Stimulated activated naive B cell treated with anti-CD40 and anti-IgM and Interleukin-4, amounts not matched to agents 10 μg/mL and 1 μg/mL and 100 μg/mL, for 72 hours (primary cell): ENCODE data around the gene DMTF1.
"Not testable (repeated sequence)": the region's sequence is repeated elsewhere in the genome, so short reads cannot be mapped to it uniquely, and the experiment has no call there.

Experiments
- ATAC-seq, 2 donors: fragments of 150-1000 bp; cut with Tn5 transposase; replicated peaks; 2 replicates each; pipeline ENCODE4 v1.10.0; 2021; ENCODE audit warnings: moderate library complexity in 1 of 2
- DNase-seq: peaks from one replicate; pipeline ENCODE4 v3.0.0; 2021
- H3K27ac Mint-ChIP-seq: one replicate; pipeline ENCODE4 v1.8.0; 2022; ENCODE audit warnings: mild to moderate bottlenecking, mixed read lengths
- H3K27me3 Mint-ChIP-seq, 2 donors: one replicate each; pipeline ENCODE4 v1.8.0; 2022; ENCODE audit warnings: mixed read lengths in 2 of 2
- H3K36me3 Mint-ChIP-seq, 2 donors: one replicate each; pipeline ENCODE4 v1.8.0; 2022; ENCODE audit warnings: mixed read lengths in 2 of 2, mild to moderate bottlenecking in 1 of 2
- H3K4me1 Mint-ChIP-seq, 2 donors: one replicate each; pipeline ENCODE4 v1.8.0; 2022; ENCODE audit warnings: mixed read lengths in 2 of 2, mild to moderate bottlenecking in 1 of 2
- H3K4me3 Mint-ChIP-seq, 2 donors: one replicate each; pipeline ENCODE4 v1.8.0; 2022; ENCODE audit warnings: mild to moderate bottlenecking in 2 of 2, mixed read lengths in 2 of 2, moderate library complexity in 1 of 2
- H3K9me3 Mint-ChIP-seq, 2 donors: one replicate each; pipeline ENCODE4 v1.8.0; 2022; ENCODE audit warnings: mixed read lengths in 2 of 2, mild to moderate bottlenecking in 1 of 2

Gene DMTF1

DNA sequence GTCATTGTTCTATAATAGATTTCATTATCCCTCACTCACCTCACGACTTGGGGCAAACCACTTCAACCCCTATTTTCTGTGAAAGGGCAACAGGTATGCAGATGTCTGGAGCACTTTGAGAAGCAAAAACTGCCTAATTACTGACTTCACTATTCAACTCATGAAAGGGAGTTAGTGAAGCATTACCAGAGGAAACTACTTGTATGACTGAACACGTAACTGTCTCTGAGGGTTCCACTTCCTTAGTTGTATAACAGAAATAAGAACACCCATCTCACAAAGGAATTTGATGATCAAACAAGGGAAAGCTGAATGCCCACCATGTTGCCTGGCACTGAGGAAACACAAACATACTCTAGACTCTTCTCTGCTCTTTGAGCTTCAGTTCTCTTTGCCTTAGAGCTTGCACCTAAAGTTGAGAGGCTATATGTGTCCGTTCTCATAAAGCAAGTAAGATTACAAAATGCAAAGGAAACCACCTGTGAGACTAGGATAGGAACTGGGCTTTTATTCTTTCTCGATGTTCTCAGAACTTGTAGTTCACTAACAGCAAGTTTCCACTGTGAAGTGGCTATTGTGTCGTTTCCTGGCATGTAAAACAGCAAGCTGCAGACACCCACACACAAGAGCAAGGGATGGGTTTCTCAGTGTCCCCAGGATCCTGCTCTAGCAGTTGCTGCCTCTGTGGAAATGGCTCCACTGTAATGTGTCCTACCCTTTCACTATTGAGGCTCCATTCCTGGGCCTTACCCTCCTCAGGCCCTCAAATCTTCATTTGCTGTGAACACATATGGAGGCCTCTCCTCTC, 64.7 kb downstream of the DMTF1 start:
- DNase-seq (peak; percentile 74), ATAC-seq (peak; percentile 62 to 65)
- peak overlapping the region; percentile 97 to 100 for H3K4me3 Mint-ChIP-seq
- peak overlapping the region; percentile 100 for H3K27ac Mint-ChIP-seq
- peaks cover 32 to 45% of the 10 kb centered on the region in 2 donors for H3K36me3 Mint-ChIP-seq
- H3K4me1 Mint-ChIP-seq = peaks cover 36 to 64% of the 10 kb centered on the region in 2 donors
- H3K27me3 Mint-ChIP-seq = no peaks in the 10 kb centered on the region
- H3K9me3 Mint-ChIP-seq = no peaks in the 10 kb centered on the region

DNA sequence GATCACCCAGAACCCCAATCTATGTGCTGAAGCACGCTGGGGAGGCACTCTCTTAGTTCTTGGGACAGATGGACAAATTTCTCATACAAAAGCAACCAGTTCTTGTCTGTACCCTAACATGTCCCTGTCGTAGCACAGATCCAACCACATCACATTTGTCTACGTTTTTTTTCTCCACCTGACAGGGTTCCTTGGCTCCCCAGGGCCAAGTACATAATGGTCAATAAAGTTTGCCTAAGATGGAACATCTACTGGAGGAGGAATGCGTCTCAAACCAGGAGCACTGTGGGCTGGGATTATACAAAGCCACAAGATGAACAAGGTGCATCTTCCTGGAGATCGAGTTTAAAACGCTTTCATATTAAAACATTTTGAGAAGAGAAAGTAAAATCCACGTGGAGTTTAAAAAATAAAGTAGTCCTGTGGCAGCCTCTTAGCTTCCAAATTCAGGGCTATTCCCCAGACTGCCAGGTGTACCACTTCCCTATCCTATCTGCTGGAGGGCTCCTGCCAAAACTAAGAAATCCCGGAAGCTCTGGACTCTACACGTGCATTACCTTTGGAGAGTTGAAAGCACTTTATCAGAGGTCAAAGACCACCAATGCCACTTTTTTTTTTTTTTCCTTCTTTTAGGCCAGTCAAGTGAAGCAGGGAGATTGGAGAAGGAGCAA, 65.9 kb downstream of the DMTF1 start:
- no peak for DNase-seq
- H3K27me3 Mint-ChIP-seq = no peaks in the 10 kb centered on the region
- H3K36me3 Mint-ChIP-seq = peaks cover 29 to 36% of the 10 kb centered on the region in 2 donors
- H3K27ac Mint-ChIP-seq = peak overlapping the region; percentile 100
- peaks cover 26 to 52% of the 10 kb centered on the region in 2 donors for H3K4me1 Mint-ChIP-seq
- ATAC-seq = no peak
- H3K4me3 Mint-ChIP-seq = peak overlapping the region; percentile 97 to 100
- no peaks in the 10 kb centered on the region for H3K9me3 Mint-ChIP-seq

DNA sequence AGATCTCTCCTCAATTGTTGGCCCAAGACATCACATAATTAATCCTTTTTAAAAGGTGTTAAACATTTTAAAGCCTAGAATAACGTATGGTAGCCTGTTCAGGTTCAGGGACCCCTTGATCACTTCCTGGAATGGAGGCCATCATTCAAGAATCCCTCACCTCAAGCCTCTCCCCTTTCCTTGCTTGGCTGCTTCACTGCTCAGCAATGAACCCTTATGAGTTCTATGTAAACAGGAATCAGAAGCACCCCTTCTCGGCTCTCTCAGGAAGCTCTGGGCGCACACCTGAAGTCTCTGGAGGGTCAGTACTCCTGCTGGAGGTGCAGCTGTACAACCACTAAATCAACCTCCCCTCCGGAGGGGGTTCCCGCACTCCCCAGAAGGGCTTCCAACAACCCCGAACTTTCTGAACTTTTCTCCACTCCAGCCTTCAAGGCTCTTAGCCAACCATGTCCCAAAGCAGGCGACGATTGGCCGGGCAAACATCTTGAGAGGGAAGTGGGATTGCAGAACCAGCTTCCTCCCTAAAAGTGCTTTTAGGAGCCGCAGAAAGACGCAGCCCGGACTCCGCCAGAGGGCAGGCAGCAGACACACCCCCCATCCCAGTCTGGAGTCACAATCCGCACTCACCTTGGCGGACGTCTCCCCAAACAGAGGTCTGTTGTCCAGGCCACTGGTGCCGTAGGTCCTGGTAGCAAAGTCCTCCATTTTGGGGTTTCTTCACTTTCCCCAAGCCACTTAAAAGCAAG, 66.7 kb downstream of the DMTF1 start:
- peaks cover 25 to 30% of the 10 kb centered on the region in 2 donors for H3K36me3 Mint-ChIP-seq
- DNase-seq = peak; percentile 61
- H3K4me3 Mint-ChIP-seq = peak overlapping the region; percentile 97 to 100
- no peaks in the 10 kb centered on the region for H3K9me3 Mint-ChIP-seq
- H3K4me1 Mint-ChIP-seq = peaks cover 20 to 44% of the 10 kb centered on the region in 2 donors
- H3K27ac Mint-ChIP-seq = peak overlapping the region; percentile 100
- ATAC-seq = peak; percentile 17 to 18
- H3K27me3 Mint-ChIP-seq = no peaks in the 10 kb centered on the region

DNA sequence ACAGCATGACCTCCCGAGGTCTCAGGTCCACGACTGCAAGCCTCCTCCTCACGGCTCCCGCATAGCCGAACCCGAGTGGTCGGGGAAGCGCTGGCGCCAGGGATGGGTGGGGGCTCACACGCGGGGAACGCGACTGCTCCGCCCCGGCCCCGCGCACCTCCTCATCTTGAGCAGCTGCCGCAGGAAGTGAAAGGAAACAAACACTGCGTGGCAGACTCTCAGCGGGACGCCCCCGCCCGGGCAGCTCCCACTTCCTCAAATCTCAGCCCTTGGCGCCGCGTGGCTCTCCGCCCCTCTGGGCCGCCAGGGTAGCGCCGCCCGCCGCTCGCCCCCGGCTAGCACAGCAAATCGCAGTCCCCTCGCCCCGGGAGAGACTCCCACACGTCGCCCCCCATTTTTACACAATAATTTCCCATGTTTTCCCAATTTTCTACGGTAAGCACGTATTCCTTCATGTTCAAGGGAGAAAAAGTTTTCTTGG, 67.3 kb downstream of the DMTF1 start, which contains the start of gene TMEM243:
Gene TMEM243 (minus strand): TSS at position 188 of the 481 bp plus-strand sequence. CDS start 229 bp downstream, outside the sequence.
- no peaks in the 10 kb centered on the region for H3K27me3 Mint-ChIP-seq
- peak within 1 kb of the TSS; percentile 100 for H3K27ac Mint-ChIP-seq
- peaks cover 20 to 24% of the 10 kb centered on the region in 2 donors for H3K36me3 Mint-ChIP-seq
- ATAC-seq (peak; percentile 60 to 67), DNase-seq (peak; percentile 93)
- peak within 1 kb of the TSS; percentile 97 to 100 for H3K4me3 Mint-ChIP-seq
- no peaks in the 10 kb centered on the region for H3K9me3 Mint-ChIP-seq
- H3K4me1 Mint-ChIP-seq = peaks cover 15 to 38% of the 10 kb centered on the region in 2 donors

DNA sequence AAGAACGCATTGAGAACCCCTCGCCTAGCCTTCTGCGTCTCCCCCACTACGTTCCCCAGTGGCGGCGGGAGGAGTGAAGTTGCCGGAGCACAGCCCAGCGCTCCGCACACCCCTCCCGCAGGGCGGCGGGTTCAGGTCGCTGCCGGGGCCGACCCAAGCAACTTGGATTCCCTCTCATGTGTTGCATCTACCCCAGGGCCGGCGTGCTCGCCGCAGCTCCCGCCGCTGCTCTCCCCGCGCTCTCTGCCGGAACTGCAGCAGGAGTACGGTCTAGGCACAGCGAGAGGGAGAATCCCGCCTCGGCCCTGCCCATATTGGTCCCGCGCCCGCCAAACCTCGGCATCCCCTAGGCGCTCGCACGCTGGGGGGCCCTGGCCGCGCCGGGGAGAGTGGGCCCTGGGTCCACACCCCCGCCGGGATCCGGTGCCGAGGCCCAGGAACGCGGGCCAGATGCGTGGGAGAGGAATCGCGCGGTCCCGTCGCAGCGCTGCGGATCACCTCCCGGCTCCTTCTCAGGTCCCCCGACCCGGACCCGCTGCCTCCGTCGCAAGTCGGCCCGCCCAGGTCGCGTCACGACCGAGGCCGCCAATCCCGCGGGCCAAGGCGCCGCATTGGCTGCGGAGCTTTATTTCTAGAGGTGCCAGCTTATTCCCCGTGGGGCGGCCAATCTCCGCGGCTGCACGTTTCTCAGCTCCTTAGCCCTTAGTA, 67.9 kb downstream of the DMTF1 start:
- DNase-seq (peak; percentile 86), ATAC-seq (peak; percentile 43 to 48)
- peaks cover 15 to 36% of the 10 kb centered on the region in 2 donors for H3K4me1 Mint-ChIP-seq
- H3K36me3 Mint-ChIP-seq = peaks cover 19 to 24% of the 10 kb centered on the region in 2 donors
- H3K27me3 Mint-ChIP-seq = no peaks in the 10 kb centered on the region
- H3K27ac Mint-ChIP-seq = peak overlapping the region; percentile 100
- H3K4me3 Mint-ChIP-seq = peak overlapping the region; percentile 97 to 100
- H3K9me3 Mint-ChIP-seq = no peaks in the 10 kb centered on the region

DNA sequence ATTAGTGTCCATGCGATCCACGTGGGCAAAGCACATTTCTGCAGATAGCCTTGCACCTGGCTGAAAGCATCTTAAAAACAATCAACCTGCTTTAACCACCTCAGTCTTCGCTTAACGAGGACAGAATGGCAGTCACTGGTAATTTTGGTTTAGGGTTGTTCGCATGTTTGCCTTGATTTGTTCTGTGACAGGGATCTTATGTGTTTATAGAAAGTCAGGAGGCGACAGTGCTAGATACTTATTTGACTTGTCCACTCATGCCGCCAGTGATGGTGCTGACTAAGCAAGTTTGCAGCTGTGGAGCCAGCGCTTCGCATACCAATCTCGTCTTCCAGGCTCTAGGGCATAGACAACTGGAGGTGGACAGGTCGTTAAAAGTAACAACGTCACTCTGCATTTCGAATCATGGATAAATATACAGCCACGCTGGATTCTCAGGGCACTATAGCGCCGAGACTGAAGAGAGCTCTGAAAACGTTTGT, 68.5 kb downstream of the DMTF1 start:
- Mint-ChIP-seq H3K4me1 (peaks cover 17 to 36% of the 10 kb centered on the region in 2 donors), H3K27me3 (no peaks in the 10 kb centered on the region), H3K9me3 (no peaks in the 10 kb centered on the region), H3K27ac (peak overlapping the region; percentile 100), H3K36me3 (peaks cover 19 to 24% of the 10 kb centered on the region in 2 donors), H3K4me3 (peak overlapping the region; percentile 97 to 100)
- ATAC-seq = no peak
- no peak for DNase-seq

DNA sequence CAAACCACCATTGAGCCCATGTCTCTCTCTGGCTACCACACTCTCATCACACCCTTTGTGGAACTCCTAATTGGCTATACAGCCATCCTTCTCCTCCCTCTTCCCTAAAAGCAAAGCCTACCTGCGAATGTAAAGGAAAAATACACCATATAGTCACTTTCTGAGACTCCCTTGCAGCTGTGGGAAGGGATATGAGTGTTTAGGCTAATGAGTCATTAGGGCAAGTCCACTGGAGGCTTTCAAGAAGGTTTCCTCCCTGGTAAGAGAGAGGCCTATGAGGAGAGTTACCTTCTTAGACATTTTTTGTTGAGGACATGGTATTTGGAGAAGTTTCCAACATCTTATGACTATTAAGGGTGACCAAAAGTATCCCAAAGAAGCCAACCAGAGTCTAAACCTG, 71.4 kb downstream of the DMTF1 start:
- DNase-seq (no peak), ATAC-seq (no peak)
- no peaks in the 10 kb centered on the region for H3K9me3 Mint-ChIP-seq
- no peak overlapping the region for H3K27ac Mint-ChIP-seq
- H3K27me3 Mint-ChIP-seq = no peaks in the 10 kb centered on the region
- H3K4me3 Mint-ChIP-seq = no peak overlapping the region
- H3K4me1 Mint-ChIP-seq = peaks cover 22 to 38% of the 10 kb centered on the region in 2 donors
- peaks cover 9 to 14% of the 10 kb centered on the region in 2 donors for H3K36me3 Mint-ChIP-seq

DNA sequence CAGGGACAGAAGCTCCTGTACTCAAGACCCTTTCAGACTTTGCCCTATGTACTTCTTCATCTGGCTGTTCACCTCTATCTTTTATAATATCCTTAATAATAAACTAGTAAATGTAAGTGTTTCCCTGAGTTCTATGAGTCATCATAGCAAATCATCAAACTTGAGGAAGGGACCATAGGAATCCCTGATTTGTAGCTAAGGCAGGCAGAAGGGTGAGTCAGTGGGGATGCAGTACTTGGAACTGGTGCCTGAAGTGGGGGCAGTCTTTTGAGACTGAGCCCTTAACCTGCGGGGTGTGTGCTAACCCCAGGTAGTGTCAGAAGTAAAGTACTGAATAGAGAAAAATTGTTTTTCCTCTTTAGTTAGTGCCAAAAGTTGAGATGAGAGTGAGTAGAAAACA, 73.4 kb downstream of the DMTF1 start:
- Mint-ChIP-seq H3K27ac (no peak overlapping the region), H3K4me3 (no peak overlapping the region), H3K36me3 (no peaks in the 10 kb centered on the region), H3K4me1 (peaks cover 17 to 22% of the 10 kb centered on the region in 2 donors), H3K9me3 (no peaks in the 10 kb centered on the region), H3K27me3 (no peaks in the 10 kb centered on the region)
- DNase-seq (no peak), ATAC-seq (no peak)

DNA sequence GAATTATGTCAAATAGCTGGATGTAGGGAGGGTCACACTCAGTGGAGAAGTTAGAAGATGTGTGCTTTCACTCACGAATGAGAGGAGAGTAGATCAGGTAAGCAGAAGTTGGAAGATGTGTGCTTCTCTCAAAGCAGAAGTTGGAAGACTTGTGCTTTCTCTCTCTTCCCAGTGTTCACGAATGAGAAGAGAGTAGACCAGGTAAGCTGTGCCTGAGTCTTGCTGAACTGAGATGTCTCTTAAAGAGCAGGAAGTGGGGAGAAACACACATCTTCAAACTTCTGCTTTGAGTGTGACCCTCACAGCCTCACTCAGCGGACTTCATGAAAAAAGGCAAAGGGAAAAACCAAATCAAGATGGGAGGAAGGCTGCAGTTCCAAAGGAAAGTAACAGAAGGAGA, 74.2 kb downstream of the DMTF1 start:
- DNase-seq (no peak), ATAC-seq (peak; percentile 70 to 77)
- Mint-ChIP-seq H3K4me1 (peaks cover 12 to 17% of the 10 kb centered on the region in 2 donors), H3K4me3 (no peak overlapping the region), H3K9me3 (no peaks in the 10 kb centered on the region), H3K36me3 (no peaks in the 10 kb centered on the region), H3K27ac (no peak overlapping the region), H3K27me3 (no peaks in the 10 kb centered on the region)

DNA sequence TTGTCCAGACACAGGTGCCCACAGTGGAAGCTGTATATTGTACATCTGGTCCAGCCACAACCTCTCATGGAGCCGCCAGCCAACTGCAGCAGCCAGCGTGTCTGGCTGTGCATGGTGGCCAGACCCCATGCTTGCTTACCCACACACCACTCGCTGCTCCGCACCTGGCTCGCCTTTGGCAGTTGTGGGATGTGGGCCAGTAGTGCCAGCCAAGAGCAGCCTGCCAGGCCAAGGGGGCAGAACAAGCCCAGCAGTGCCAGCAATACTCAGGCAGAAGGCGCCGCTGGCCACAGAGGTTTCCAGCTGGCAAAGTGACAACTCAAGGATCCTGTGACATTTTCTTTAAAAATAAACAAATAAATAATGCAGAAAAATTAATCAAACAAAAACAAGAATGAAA, 79.0 kb downstream of the DMTF1 start:
- Mint-ChIP-seq H3K4me3 (no peak overlapping the region), H3K9me3 (no peaks in the 10 kb centered on the region), H3K36me3 (no peaks in the 10 kb centered on the region), H3K4me1 (peaks cover 9 to 14% of the 10 kb centered on the region in 2 donors), H3K27ac (no peak overlapping the region), H3K27me3 (peaks cover 0 to 4% of the 10 kb centered on the region in 2 donors)
- ATAC-seq (no peak), DNase-seq (no peak)

DNA sequence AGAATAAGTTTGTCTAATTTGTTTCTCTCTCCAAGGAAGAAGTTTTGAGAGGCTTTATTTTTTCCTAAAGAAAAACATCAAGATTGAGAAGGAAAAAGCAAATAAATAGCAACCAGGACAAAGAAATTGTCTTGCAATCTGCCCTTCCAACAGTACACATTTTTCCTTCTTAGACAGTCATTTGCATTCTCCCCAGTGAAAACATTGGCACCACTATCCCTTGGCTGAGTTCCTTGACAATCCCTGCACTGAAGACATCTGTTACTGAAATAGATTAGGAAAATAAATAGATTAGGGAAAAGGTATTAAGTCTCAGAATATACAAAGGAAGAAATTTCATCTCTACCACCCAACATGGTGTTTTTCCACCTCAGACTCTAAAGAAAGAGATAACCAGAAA, 79.5 kb downstream of the DMTF1 start:
- no peak overlapping the region for H3K4me3 Mint-ChIP-seq
- no peak for DNase-seq

DNA sequence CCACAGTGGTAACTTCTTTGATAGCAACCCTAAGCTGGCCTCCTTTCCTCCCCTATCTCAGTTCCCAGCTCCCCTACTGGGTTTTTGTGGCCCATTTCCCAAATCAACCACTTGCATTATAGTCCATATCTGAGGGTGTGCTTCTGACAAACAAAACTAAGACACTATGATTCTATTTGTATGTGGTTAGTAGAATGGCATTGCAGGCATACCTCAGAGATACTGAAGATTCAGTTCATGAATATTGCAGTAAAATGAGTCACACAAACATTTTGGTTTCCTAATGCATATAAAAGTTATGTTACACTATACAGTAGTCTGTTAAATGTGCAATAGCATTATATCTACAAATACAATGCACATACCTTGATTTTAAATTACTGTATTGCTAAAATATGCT, 82.7 kb downstream of the DMTF1 start:
- Mint-ChIP-seq H3K27ac (no peak overlapping the region), H3K27me3 (peaks cover 4 to 15% of the 10 kb centered on the region in 2 donors), H3K4me1 (peaks cover 0 to 7% of the 10 kb centered on the region in 2 donors), H3K4me3 (no peak overlapping the region), H3K9me3 (no peaks in the 10 kb centered on the region), H3K36me3 (no peaks in the 10 kb centered on the region)
- ATAC-seq (no peak), DNase-seq (no peak)

More for the DNA sequence above, 79.5 kb downstream of the DMTF1 start:
- H3K27me3 Mint-ChIP-seq = peaks cover 3 to 4% of the 10 kb centered on the region in 2 donors
- no peak overlapping the region for H3K27ac Mint-ChIP-seq
- no peaks in the 10 kb centered on the region for H3K36me3 Mint-ChIP-seq
- H3K4me1 Mint-ChIP-seq = peaks cover 4 to 13% of the 10 kb centered on the region in 2 donors
- no peaks in the 10 kb centered on the region for H3K9me3 Mint-ChIP-seq
- no peak for ATAC-seq

DNA sequence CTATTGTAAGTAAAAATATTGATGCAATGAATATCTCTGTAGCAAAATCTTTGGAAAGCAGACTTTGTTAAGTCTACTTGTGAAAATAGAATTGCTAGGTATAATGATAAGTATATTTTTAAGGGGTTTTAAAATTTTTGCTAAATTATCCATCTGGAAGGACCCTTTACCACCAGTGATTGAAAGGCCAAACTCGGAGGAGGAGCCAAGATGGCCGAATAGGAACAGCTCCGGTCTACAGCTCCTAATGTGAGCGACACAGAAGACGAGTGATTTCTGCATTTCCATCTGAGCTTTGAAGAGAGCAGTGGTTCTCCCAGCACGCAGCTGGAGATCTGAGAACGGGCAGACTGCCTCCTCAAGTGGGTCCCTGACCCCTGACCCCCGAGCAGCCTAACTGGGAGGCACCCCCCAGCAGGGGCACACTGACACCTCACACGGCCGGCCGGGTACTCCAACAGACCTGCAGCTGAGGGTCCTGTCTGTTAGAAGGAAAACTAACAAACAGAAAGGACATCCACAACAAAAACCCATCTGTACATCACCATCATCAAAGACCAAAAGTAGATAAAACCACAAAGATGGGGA, 86.3 kb downstream of the DMTF1 start:
- peaks cover 0 to 15% of the 10 kb centered on the region in 2 donors for H3K27me3 Mint-ChIP-seq
- not testable (repeated sequence) for H3K4me3 Mint-ChIP-seq, H3K4me1 Mint-ChIP-seq, ATAC-seq, H3K27ac Mint-ChIP-seq, DNase-seq, H3K9me3 Mint-ChIP-seq, H3K36me3 Mint-ChIP-seq
